GM12872 (cell line): ENCODE results near the gene GTF3A.

Experiments
- TF ChIP-seq, protein P1 (sequence below): IDR thresholded peaks from 3 replicates; pipeline ENCODE4 v1.5.1; 2011; ENCODE audit warnings: low read depth, mild to moderate bottlenecking, low read length, moderate library complexity; ENCODE audit not compliant: insufficient read depth

The GTF3A gene

DNA sequence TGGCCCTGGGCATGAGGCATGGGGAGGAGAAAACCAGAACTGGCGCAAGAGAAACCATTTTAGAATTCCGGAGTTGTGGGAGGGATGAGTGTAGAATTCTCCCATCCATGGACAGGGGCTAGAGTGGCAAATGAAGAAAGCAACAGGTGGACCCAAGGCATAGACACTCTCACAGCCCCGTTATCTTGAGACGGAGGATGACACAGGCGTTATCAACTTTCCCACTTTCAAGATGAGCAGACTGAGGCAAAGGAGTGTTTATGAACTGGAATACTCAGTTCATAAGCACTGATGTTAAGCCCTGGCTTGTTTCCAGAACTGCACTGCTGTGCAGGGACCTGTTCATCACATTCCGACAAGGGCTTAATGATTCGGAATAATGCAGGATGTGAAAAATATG lies 1.1 kb upstream of the GTF3A start:
- TF ChIP-seq, protein P1, sequence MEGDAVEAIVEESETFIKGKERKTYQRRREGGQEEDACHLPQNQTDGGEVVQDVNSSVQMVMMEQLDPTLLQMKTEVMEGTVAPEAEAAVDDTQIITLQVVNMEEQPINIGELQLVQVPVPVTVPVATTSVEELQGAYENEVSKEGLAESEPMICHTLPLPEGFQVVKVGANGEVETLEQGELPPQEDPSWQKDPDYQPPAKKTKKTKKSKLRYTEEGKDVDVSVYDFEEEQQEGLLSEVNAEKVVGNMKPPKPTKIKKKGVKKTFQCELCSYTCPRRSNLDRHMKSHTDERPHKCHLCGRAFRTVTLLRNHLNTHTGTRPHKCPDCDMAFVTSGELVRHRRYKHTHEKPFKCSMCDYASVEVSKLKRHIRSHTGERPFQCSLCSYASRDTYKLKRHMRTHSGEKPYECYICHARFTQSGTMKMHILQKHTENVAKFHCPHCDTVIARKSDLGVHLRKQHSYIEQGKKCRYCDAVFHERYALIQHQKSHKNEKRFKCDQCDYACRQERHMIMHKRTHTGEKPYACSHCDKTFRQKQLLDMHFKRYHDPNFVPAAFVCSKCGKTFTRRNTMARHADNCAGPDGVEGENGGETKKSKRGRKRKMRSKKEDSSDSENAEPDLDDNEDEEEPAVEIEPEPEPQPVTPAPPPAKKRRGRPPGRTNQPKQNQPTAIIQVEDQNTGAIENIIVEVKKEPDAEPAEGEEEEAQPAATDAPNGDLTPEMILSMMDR, result no peak

DNA sequence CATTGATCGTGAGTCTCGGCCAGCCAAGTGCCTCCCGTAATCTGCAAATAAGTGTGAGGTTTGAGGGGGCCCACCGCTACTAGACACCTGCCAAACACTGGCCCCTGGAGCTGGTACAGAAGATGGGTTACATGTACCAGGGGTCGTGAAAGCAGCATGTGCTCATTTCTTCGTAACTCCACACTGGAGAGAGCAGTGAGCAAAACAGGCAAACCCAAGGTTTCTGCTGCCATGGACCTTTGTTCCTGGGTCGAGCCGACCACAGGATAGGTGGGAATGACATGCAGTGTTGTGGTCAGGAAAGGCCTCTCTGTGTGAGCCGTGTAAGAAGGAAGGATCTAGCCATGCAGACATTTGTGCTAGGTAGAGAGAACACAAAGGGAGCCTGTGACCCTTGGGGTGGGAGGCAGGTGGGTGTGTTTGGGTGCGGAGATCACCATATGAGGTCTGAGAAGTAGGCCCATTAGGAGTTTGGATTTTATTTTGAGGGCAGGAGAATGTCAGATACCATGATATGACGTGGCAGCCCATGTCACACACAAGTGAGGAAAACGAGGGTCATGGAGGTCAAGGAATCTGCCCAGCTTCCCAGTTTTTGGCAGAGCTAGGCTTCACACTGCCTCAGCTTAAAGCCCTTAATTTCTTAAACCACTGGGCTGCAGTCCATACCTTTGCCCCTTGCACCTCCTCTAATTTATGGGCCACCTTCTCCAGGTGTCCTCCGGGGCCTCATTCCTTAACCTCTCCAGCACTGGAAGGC lies 919 bp downstream of the GTF3A start:
- TF ChIP-seq, protein P1, result no peak

DNA sequence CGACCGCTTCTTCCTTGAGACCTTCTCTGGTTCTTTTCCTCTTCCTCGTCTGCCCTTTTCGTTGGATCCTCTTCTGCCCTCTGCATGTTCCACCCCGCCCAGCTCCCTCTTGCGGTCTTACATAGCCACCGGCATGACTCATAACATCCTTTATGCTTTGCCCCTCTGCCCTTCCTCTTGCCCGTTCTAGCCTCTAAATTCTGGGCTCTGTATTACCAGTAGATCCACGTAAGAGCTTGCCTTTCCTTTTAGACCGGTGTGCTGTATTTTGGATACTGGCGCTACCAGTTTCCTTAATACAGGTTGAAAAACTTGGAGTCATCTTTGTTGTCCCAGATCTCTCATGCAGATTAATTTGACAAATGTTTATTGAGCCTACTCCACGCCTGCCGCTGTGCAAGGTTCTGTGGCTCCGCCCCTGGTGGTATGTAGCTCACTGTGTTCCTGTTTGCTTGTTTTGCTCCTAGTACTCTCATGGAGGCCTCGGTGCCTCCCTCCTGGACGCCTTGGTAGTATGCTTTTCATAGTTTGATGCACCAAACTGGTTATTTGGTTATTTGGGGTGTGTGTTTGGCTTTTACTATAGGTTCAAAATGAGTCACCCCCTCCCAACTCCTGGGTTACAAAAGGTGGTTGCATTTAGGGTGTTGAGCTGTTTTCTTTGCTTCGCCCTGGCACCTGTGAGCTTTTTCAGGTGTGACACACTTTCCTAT lies 1.7 kb downstream of the GTF3A start:
- TF ChIP-seq, protein P1, result peak; percentile 42; the same call in 2 of the 3 replicates

DNA sequence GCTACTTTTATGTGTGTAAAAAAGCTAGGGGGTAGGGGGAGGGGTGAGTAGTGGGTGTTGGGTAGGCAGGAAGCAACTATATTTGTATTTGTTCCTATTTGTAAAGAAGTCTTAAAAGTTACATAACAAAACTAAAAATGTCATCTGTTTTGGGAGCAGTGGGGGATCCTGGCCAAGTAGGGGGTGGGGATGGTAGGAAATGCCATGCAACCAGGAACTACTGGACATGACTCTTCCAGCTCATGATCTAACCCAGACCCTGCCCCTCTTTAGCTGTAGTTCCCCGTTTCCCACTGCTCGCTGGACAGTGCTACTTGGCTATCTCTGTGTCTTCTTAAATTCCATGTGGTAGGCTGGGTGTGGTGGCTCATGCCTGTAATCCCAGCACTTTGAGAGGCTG lies 3.2 kb downstream of the GTF3A start:
- TF ChIP-seq, protein P1, result no peak

DNA sequence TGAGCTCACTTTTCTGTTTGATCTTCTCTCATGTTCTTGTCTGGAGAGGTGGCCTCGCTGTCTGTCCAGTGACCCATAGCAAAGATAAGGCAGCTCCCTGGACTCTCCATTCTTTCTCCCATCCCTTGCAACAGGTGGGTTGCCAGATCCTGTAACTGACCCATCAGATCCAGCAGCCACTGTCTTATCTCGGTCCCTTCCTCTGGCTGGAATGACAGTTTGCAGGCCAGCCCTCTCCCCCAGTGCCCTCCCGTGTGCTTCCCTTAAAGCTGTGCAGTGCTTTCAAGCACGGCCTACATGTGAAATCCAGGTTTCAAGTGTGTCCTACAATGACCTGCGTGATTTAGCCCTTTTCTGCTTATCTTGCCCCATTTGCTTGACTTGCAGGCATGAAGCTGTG lies 3.7 kb downstream of the GTF3A start:
- TF ChIP-seq, protein P1, result no peak

DNA sequence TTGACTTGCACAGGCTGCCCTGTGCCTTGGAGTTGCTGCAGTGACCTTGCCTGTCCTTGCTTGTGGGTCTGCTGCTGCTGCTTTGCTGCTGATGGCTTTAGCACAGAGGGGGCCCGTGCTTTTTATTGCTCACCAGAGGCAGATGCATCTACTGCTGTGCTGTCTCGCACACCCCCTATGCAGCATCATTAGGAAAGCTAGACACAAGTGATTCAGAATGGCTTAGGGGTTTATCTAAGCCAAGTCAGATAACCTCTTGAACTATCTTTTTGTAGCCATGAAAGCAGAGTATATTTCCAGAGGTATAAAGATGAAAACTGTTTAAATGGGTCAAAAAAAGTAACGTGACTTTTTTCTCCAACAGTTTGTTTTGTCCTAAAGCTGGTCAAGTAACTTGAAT lies 7.8 kb downstream of the GTF3A start:
- TF ChIP-seq, protein P1, result no peak

DNA sequence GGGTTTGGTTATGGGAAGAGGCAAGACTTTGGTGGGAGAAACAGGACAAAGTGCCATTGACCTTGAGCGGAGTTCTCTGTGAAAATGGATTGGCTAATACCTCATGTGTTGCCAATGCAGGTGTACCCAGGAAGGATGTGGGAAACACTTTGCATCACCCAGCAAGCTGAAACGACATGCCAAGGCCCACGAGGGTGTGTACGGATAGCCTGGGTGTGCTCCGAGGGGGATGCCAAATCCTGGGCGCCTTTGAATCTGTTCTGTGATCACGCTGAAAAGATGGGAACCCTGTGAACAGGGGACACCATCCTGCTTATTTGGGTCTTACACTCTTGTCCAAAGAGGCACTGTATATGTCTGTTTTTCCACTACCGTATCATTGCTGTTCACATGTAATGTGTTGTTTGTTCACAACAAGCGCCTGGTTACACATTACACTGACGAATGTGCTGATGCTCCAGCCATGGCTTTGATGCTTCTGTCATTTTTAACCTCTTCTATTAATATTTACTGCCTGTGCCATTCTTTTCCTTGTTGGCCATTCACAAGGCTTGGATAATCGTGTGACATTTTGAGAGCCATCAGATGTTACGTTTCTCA lies 8.3 kb downstream of the GTF3A start:
- TF ChIP-seq, protein P1, result no peak
